GM19468 (cell line): Measurements from ENCODE around the gene PIGL.
A peak's percentile ranks its signal among the peaks of the same experiment; 100 is the strongest.
"Not testable (repeated sequence)": the region's sequence is repeated elsewhere in the genome, so short reads cannot be mapped to it uniquely, and the experiment has no call there.

Experiments
- ATAC-seq: cut with Tn5 transposase; IDR thresholded peaks from one replicate; pipeline ENCODE4 v1.9.1; 2021; ENCODE audit warnings: mild to moderate bottlenecking, moderate library complexity, moderate number of reproducible peaks; ENCODE audit not compliant: unreplicated experiment; ENCODE audit errors: extremely low read depth

The PIGL gene

DNA sequence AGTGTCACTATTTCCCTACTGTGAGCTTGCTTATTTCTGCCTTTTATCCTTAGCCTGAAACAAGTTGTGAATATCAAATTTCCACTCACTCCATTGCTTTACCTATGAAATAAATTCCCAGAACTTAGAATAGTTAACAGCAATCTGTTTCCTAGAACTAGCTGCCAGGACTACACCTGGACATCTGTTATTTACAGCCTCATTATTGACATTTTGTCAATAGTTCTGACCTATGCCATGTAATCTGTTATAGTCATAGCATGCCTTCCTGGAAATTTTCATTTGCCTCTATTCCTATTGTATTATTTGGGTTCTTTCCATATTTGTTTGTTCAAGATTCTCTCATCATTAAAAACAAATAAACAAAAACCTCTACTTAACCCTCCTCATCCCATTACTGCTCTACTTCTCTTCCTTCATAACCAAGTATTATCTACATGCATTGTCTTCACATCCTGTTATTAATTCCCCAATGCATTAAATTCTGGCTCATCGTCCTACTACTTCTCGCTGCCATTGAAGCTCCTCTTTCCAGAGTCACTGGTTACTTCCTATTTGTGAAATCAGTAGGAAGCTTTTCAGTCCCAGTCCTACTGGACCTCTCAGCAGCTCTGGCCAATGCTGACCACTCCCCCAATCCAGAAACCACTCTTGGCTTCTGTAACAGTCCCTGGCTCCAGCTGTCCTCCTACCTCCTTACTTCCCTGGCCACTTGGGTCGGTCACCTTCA, 55.3 kb downstream of the PIGL start:
- no peak for ATAC-seq

DNA sequence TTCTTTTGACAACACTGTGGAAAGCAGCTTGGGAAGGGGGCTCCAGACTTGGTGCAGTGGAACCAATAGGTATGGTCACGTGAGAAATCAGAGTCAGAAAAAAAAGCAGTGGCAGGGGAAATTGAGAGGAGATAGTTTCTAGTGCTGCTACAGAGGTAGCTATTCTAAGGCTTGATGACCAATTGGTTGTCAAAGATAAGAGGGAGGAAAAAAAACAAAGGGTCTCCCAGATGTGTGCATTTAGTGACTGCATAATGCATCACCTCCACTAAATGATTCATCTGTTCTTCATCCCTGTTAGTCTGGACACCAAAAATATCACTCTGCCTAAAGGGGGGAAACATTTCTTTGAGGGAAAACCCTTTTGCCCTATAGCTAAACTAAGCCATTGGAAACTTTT, 56.5 kb downstream of the PIGL start:
- ATAC-seq: no peak

DNA sequence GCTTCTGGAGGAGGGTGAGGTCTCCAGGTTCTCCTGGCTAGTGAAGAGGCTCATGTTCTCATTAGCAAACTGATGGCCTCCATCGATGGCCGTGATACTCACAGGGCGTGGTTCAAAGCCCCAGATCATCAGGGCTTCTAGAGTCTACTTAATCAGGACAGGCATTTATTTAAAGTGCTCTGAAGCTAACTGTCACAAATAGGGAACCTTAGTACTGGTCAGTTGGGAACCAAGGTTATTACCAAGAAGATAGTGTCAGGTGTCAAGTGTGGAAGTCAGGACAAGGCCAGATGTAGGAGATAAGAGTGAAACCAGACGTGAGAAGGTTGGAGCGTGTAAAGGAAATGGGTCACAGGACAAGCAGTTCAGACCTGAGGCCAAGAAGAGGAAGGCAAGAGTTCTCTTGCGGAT, 56.9 kb downstream of the PIGL start:
- no peak for ATAC-seq

- ATAC-seq: no peak
Observed at GRCh38 chr17:16275024-16275423, 58.0 kb downstream of the PIGL start.

DNA sequence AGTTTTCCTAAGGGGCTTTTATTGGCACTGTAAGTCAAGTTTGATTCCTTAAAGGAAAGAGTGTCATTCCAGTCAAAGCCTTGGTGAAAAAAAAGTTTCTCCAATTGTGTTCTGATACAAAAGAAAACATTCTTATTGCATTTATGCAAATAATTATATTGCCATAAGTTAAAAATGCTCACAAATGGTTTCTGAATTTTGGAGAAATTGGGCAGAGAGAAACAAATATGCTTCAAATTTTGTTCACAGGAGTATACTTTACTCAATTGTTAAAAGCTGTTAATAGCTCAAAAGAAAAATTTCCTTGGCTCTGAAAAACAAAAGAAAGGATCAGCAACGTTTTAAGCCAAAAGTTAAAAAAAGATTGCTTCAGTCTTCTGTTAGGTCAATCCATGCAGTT, 60.2 kb downstream of the PIGL start:
- ATAC-seq: no peak

- ATAC-seq: no peak
Observed at GRCh38 chr17:16281351-16281750, 64.3 kb downstream of the PIGL start.

GRCh38 chr17:16282522-16282921, 65.5 kb downstream of the PIGL start:
- ATAC-seq: no peak

GRCh38 chr17:16283705-16284104, 66.7 kb downstream of the PIGL start:
- no peak for ATAC-seq

DNA sequence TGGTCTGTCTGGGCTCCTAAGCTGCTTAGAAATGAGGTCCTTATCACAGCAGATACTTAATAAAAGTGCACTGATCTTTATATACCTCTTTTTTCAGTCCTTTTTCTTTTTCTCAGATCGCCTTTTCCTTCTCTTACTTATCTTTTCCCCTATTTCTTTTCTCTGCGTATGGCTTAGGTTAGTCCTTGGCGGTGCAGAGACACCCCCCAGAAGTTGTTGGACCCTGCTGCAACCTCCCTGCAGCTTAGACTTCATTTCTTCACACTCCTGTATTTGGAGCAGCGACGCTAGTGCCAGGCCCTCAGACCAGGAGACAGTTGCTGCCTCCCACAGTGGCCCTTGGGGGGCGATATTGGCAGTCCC, 68.6 kb downstream of the PIGL start:
- no peak for ATAC-seq

DNA sequence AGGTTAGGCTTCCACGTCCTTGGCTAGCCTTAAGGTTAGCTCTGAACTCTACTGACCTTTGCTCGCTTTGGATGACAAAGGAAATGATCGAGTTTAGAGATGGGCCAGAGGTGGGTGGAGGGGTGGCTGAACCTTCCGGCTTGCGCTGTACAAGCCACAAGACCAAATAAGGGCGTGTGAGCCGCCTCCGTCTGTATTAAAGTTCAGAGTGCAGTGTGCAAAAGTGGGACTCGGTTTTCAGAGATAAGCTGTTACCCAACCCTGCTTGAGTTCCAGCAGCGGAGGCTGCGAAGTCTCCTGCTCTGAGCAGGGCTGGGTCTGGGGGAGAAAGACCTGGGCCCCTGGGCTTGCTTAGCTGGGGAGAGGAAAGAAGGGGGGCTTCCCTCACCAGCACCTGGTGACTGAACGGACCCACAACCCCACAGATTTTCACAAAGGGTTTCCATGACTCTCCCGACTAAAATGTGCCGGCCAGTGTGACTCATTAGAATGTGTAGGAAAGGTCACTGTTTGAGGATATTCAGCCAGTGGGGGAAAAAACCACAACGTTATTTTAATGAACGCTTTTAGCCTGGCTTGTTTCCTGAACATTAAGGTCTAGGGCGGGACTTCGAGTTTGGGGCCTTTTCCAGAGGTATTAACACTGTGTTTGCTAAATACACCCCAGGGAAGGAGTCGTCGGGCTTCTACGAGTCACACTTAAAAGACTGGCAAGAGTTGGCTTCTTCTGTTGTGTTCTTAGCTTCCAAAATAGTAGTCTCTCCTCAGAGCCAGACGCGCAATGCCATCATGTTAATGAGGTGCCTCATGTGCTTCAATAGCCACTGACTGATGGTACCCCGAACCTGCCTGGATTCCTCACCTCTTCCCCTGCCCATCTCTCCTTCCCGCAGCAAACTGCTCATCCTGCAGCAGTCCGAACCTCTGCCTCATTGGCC, 69.3 kb downstream of the PIGL start:
- ATAC-seq: peak; percentile 80

GRCh38 chr17:16286947-16287562, 70.0 kb downstream of the PIGL start:
- peak; percentile 44 for ATAC-seq

DNA sequence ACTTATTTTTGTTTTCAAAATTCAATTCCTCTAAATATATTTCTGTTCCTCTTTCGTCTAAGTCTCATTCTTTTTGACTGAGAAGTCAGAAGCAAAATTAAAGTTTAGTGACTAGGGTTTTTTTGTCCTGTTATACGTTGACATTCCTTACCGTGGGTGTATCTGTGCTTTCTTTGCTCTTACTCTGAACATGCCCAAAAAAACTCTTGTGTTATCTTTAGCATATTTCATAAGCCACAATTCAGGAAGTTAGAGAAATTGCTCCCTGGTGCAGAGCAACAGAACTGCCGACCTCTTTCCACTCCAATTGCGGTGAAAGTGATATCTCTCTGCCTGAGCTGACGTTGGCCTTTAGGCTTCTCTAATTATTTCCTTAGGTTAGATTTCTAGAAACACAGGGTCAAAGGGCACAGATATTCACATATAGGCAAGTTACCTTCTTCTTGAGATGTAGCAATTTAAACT, 70.6 kb downstream of the PIGL start:
- ATAC-seq: no peak

DNA sequence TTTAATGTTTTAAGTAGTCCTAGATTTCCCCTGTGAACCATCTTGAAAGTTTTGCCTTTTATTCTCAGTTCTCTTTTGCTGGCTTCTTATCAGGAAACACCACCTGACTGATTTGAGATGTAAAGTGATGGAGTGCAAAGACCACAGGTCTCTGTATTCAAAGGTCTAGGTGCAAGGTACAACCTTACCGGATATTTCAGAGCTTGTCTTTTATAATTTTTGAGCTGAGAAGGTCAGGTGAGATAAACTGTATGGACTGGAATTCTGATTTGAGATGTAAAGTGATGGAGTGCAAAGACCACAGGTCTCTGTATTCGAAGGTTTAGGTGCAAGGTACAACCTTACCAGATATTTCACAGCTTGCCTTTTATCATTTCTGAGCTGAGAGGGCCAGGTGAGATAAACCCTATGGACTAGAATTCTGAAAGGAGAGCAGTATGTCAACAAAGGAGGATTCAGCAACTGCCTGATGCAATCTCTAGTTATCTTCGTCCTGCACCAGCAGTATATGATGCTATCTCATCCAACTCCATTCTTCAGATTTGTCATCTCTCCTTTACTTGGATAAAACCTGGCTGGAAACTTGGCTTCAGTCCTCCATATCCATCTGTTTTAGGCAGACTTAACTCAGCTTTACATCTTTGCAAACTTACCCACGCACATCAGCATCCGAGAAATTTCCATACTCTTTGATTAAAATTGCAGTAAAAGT, 72.0 kb downstream of the PIGL start:
- no peak for ATAC-seq

DNA sequence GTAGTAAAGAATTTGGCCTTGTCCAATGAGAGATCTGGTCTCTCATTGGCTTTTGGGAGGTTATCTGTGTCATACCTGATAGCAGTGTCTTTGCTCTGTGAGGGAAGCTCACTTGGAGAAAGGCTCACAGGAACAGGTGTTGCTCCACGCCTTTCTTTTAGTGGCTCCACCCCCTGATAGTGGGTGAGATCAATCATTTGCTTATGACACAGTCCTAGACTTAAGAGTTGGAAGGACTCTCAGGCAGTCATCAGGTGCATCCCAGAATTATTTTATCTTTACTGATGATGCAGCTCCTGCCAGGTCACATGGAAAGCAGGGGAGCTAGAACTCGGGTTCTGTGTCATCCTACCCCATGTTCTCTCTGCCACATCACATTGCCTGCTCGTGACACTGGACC, 76.9 kb downstream of the PIGL start:
- no peak for ATAC-seq

GRCh38 chr17:16294560-16294959, 77.5 kb downstream of the PIGL start:
- no peak for ATAC-seq

DNA sequence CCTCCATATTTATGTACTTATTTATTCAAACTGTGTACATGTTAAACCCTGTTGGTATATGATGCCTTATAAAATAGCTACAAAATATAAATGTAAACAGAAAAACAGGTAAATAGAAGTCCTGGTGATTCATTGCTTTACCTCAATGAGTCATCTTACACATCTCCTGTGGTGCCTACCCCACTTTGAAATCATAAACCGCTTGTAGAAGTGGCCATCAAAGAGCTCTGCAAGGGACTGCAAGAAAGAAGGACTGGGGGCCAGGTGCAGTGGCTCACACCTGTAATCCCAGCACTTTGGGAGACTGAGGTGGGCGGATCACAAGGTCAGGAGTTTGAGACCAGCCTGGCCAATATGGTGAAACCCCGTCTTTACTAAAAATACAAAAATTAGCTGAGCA, 79.1 kb downstream of the PIGL start:
- ATAC-seq: not testable (repeated sequence)

DNA sequence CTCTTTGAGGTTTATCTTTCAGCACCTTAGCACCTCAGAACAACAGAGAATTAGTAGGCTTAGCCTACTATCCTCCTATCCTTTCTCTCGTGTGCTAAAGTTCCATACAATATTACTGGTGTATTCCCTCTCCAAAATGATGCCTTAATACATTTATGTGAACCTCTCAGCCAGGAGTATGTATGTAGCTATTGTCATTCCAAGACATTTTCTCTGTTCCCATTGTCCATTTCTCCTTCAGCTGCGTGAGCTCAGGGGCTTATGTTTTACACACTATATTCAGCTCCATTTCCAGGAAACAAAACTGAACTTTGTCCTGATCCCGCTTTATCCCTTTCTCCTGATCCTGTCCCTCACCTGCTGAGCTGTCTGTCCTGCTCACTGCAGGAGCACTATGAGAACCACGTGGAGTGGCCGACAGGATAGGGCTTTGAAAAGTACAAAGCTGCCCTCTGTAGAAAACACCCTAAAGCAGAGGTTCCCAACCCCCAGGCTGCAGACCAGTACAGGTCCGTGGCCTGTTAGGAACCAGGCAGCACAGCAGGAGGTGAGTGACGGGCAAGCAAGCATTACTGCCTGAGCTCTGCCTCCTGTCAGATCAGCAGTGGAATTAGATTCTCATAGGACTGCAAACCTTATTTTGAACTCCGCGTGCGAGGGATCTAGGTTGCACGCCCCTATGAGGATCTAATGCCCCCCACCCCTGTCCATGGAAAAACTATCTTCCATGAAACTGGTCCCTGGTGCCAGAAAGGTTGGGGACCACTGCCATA, 80.5 kb downstream of the PIGL start:
- ATAC-seq: no peak

- ATAC-seq: no peak
Observed at GRCh38 chr17:16298140-16298662, 81.2 kb downstream of the PIGL start.

DNA sequence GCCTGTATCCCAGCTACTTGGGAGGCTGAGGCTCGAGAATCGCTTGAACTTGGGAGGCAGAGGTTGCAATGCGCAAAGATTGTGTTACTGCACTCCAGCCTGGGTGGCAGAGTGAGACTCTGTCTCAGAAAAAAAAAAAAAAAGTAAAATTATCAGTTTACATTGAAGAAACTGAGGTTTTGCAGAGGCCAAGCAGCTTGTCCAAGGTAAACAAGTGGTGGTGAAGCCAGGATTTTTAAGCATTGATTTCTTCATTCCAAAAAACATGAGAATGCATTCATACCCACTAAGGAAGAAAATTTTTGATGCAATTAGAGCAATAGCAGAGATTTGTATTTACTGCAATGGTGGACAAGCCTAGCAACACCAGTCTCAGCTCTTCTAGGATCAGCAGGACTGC, 83.5 kb downstream of the PIGL start:
- no peak for ATAC-seq
